ENCODE data around the gene C22orf39.

DNA sequence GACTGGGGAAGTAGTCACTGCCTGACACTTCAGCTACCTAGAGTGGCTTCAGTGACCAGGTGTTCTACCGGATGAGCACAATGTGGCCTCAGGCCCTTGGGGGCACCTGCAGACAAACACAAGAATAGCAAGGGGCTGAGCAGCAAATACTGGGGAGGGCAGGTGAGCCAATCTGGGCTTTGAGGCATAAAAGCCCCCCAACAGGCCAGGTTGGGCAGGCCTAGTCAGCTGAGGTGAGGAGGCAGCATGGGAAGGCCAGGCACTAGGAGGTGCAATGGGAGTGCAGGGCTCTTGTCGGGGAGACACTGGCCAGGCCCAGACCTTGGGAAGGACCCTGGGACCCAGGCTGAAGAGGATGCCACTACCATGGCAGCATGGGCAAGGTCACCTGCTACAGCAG, 22.5 kb upstream of the C22orf39 start:
- TF ChIP-seq EP300 (IDR thresholded peaks at IDR 0.05) (no peak), POLR2A (IDR thresholded peaks at IDR 0.05; ENCODE audit: low read depth) (no peak), POLR2AphosphoS5 (IDR thresholded peaks at IDR 0.05) (no peak)
